Measurements from ENCODE around the gene PPP6R1. TPM values are rescaled to one million over a fixed set of nuclear protein-coding genes. Genes with fewer than 3 reads are reported as not detected.

The PPP6R1 gene
- total and polyA plus RNA-seq, 2 of the 13 experiments (the other 11 are each of a cell fraction or from before 2014, with no cell fraction given), result 25.8 to 54.0 TPM

- no peak for TF ChIP-seq PRDM4 (CRISPR knock-in tag; IDR thresholded peaks at IDR 0.05; ENCODE audit: borderline replicate concordance)
- no peak for TF ChIP-seq HNF1A (IDR thresholded peaks at IDR 0.05; ENCODE audit: low read depth)
- no peak; the same call in 1 of the 2 replicates for TF ChIP-seq HNF1A (CRISPR knock-in tag; IDR thresholded peaks at IDR 0.05; ENCODE audit: borderline replicate concordance)
- TF ChIP-seq NCOA1 (CRISPR knock-in tag; IDR thresholded peaks at IDR 0.05), result no peak
- TF ChIP-seq HNRNPLL (IDR thresholded peaks at IDR 0.05; ENCODE audit: low read depth, low read length, poor library complexity, severe bottlenecking), result peak; percentile 46
- TF ChIP-seq MAF1 (CRISPR knock-in tag; IDR thresholded peaks at IDR 0.05; ENCODE audit: borderline replicate concordance), result no peak
- no peak for TF ChIP-seq ZNF329 (CRISPR knock-in tag; IDR thresholded peaks at IDR 0.05; ENCODE audit: low read depth)
- no peak for TF ChIP-seq ZNF782 (CRISPR knock-in tag; IDR thresholded peaks at IDR 0.05; ENCODE audit: borderline replicate concordance)
- no peak for TF ChIP-seq SUZ12 (IDR thresholded peaks at IDR 0.05; ENCODE audit: low read depth, low read length)
- no peak for TF ChIP-seq SNRNP70 (IDR thresholded peaks at IDR 0.05; ENCODE audit: low read depth, low read length)
- no peak for TF ChIP-seq ZXDC (CRISPR knock-in tag; IDR thresholded peaks at IDR 0.05)
- TF ChIP-seq ZFP62 (CRISPR knock-in tag; IDR thresholded peaks at IDR 0.05), result no peak
- no peak for TF ChIP-seq KLF16 (CRISPR knock-in tag; IDR thresholded peaks at IDR 0.05)
- no peak for TF ChIP-seq KDM4B (CRISPR knock-in tag; IDR thresholded peaks at IDR 0.05)
- TF ChIP-seq ZNF34 (CRISPR knock-in tag; IDR thresholded peaks at IDR 0.05; ENCODE audit: borderline replicate concordance), result no peak
- TF ChIP-seq ZMAT3 (CRISPR knock-in tag; conservative IDR thresholded peaks at IDR 0.05), result no peak
- TF ChIP-seq ATF3 (CRISPR knock-in tag; IDR thresholded peaks at IDR 0.05), result no peak
- no peak for TF ChIP-seq ZNF562 (CRISPR knock-in tag; IDR thresholded peaks at IDR 0.05; ENCODE audit: borderline replicate concordance)
- TF ChIP-seq ZNF235 (CRISPR knock-in tag; IDR thresholded peaks at IDR 0.05; ENCODE audit: borderline replicate concordance), result 0 out of 2 replicates have a peak, but pooled peaks have one; percentile 26
- TF ChIP-seq ZC3H13 (CRISPR knock-in tag; IDR thresholded peaks at IDR 0.05), result no peak
Measured at GRCh38 chr19:55279770-55280643, 21.2 kb upstream of the PPP6R1 start, which contains the start of gene HSPBP1 (continued).
